GM21619 (cell line): Measurements from ENCODE around the gene C10orf95.
"Not testable (repeated sequence)": the region's sequence is repeated elsewhere in the genome, so short reads cannot be mapped to it uniquely, and the experiment has no call there.

Experiments
- ATAC-seq: cut with Tn5 transposase; IDR thresholded peaks from one replicate; pipeline ENCODE4 v1.9.1; 2021; ENCODE audit not compliant: unreplicated experiment

C10orf95 gene, protein sequence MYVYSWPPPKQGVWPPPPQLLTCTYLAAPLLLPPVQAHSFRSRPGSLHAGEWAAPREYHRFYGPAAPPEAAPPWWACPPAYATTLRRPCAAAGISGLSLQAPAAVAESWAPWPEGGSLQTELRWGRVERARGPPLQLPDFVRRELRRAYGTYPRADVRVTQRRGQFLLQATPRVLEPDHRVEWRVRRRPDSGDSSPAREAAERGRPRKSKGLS

DNA sequence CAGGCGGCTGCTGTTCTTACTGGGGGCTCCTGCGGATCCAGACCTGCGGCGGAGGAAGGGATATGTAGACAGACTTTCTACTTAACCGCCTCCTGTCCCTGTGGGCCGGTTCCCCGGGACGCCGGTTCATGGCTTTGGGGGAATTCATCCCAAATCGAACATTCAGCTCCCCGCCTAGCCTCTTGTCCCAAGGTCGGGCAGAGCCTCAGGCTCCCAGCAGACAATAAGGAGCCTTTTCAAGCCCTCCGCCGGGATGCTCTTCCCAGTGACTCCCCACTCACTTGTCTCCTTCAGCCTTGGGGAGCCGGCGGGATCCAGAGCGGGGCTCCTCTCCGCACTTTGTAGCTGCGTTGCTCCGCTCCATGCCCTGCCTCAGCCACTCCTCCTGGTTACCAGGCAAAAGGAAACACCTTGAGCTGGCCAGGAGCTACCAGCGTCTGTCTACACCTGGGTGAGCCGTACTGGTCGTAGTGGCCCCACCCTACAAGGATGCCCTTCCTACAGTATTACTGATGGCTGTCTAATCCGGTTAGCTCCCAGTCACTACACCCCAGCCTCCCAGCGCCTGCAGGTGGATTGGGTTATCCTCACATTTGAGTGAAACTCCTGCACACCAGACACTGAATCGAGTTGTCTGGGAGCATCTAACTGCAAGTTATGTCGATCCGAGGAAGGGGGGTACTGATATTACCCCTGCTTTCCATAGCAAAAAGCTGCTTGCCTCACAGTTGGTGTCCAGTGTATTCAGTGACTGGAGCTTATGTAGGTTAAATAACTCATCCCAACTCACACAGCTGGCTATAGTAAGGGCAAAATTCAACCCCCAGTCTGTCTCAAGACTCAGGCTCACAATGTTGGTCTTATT, at the start of gene C10orf95:
C10orf95 (minus strand) TSS at position 439 of the 865 bp plus-strand sequence. CDS start 450 bp downstream, outside the sequence.
- no peak for ATAC-seq

DNA sequence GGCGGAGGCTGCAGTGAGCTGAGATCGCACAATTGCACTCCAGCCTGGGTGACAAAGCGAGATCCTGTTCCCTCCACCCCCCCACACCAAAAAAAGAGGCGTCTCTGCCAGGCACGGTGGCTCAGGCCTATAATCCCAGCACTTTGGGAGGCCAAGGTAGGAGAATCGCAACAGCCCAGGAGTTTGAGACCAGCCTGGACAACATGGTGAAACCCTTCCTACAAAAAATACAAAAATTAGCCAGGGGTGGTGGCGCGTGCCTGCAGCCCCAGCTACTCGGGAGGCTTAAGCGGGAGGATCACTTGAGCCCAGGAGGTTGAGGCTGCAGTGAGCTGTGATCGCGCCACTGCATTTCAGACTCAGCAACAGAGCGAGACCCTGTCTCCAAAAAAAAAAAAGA, 49.3 kb upstream of the C10orf95 start:
- ATAC-seq = not testable (repeated sequence)

DNA sequence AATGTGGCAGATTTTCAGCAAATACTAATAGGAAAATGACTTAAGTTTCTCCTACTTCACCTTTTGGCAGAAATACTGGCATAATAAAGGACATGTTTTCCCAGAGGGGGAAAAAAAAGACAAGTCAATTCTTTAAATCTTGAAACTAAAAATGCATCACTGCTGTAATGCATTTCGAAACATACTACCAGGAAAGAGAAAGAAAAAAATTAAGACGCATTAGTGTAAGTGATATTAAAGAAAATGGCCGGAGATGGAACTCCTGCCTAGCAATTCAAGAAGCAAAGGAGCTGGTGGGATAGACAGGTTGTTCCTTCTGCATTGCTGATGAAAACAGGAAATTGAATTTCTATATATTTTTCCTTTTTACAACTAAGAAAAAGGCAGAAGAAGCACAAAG, 48.0 kb upstream of the C10orf95 start:
- ATAC-seq = no peak

DNA sequence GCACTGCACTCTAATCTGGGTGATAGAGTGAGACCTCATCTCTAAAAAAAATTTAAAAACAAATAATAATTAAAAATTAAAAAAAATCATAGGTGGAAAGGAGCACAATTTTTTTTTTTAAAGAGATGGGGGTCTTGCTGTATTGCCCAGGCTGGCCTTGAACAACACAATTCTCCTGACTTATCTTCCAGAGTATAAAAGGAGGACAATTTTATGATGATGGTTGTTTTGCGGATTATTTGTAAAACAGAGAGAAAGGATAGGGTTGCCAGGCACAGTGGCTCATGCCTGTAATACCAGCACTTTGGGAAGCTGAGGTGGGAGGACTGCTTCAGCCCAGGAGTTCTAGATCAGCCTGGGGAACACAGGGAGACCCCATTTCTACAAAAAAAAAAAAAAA, 46.2 kb upstream of the C10orf95 start:
- ATAC-seq = no peak

DNA sequence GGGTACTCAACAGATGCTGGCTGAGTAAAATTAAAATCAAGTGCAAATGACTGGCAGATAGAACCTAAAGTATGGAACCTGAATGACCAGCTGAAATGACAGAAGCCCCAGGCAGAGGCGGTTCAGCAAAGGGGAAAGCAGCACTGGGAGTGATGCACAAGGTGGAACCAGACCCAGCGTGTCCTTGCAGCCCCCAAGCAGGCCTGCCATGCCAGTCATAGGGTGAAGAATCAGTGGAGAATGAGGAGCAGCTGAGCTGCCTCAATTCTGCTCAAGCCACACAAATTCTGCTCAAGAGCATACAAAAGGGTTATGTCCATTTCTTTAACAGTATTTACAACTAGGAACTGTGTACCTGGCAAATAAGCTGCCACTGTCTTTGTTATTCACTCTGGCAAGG, 42.4 kb upstream of the C10orf95 start:
- ATAC-seq = no peak

DNA sequence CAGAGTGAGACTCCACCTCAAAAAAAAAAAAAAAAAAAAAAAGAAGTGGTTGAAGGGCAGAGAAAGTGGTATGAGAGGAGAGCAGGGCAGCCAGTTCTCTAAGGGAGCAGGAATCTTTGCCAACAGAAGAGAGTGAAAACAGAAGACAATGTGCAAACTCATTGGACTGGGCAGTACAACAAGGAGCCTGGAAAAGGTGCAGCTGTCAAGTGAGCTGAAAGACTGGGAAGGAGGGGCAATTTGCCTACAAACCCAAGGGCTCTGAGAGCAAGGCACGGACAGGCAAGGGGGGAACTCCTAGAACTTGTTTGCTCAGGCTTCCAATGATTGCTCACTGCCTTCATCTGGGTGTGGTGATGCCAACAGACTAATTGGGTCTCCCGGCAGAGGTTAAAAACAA, 41.6 kb upstream of the C10orf95 start:
- no peak for ATAC-seq

DNA sequence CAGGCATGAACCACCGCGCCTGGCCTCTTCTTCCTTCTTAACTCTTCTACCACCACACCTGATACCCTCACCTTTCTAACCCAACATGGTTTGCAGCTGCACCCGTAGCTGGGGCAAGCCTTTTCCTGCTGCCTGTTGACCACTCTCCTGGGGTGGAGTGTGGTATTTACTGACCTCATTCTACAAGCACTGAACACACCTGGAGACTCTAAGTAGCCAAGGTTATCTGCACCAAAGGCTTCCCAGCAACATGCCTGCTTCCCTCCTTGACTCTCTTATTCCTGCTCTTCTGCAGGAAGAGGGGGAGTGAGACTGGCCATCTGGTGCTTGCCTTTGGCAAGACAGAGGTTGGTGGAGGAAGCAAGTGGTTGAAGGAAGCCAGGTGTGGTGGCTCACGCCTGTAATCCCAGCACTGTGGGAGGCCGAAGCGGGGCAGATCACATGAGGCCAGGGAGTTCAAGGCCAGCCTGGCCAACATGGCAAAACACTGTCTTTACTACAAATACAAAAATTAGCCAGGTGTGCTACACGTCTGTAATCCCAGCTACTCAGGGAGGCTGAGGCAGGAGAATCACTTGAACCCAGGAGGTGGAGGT, 41.1 kb upstream of the C10orf95 start:
- no peak for ATAC-seq

DNA sequence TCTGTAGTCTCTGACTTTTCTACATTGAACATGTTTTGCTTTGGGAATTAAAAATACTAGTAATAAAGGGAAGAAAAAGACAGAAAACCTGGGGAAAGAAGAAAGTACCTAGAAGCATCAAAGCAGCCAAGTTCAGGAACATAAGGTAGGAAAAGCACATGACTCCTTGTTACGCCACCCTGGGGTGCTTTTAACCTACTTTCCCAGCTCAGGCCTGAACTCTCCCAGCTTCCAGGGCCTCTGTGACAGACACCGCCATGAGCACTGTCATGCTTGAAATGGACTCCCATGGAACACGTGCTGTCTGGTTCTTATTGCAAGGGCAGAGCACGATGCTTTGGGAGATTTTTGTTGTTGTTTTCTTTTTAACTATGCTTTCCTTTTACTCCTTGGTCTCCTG, 39.8 kb upstream of the C10orf95 start:
- no peak for ATAC-seq

DNA sequence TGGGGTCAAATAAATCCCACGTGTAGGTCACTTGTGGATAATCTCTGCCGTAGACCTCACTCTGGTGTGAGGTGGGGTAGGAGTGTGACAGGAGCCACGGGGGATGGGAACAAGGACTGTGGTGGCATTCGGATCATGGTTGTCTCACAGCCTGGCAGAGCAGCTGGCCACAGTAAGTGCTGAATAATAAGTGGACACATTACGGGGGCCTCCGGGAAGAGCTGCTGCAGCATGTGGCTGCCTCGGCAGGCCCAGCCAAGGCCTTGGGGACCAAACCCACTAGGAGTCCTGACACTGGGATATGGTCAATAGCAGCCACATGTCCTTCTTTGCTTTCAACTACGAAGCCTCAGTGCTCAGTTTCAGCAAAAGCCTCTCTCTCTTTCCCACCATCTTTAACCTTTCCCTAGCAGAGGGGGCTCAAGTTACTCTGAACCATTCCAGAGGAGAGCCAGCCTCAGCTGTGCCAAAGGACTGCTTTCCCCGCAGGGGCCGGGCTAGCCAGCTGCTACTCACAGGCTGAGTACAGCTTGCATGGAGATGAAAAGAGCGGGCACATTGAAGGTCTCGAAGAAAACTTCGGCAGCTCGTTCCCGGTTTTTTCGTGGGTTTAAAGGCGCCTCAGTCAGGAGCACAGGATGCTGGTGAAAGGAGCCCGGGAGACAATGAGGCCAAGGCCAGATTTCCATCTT, 33.9 kb upstream of the C10orf95 start:
- no peak for ATAC-seq

DNA sequence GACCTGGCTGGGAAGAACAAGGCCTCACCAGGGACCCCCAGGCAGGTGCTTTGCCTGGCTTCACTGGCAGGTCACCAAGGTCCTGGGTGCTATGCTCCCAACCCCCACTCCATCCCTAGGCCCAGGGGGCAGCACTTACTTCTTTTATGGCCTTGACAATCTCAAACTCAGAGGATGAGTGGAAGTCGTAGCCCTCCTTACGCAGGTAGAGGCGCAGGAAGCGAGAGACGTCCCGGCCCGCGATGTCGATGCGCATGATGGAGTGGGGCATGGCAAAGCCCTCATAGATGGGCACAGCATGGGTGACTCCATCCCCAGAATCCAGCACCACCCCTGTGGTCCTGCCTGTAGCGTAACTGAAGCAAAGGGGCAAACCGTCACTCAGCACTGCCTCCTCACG, 32.7 kb upstream of the C10orf95 start:
- ATAC-seq = no peak

DNA sequence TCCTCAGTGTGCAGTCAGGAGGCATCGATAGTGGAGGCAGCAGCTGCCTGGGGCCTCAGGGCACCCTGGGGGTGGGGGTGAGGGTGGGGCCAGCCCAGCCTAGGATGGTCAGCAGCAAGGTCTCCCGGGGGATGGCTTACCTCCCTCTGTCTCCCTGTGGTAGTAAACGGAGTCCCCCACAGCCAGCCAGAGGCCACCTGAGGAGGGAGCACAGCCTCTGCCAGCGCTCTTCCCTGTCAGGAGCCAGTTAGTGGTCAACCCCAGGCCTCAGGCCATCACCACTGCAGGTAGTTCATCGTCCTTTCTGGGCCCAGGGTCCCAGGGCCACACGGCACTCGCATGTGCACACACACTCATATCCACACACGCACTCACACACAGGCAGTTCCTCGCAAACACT, 29.1 kb upstream of the C10orf95 start:
- no peak for ATAC-seq

DNA sequence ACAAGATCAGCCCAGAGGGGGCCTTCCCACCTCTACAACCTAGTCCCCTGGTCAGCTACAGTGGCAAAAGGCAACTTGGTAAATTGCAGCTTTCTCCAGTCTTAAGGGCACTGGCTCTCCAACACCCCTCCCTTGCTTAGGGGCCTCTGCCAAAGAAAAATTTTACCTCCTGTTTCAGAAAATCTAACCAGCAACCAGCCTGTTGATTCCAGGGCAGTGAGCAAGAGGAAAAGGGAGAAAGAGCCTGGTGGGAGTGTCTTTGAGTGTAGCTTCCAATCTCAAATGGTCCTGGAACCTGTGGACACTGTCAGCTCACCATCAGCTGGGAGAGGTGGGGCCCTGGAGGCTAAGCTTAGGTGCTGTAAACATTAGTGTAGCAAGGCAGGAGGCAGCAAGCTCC, 28.3 kb upstream of the C10orf95 start:
- no peak for ATAC-seq

DNA sequence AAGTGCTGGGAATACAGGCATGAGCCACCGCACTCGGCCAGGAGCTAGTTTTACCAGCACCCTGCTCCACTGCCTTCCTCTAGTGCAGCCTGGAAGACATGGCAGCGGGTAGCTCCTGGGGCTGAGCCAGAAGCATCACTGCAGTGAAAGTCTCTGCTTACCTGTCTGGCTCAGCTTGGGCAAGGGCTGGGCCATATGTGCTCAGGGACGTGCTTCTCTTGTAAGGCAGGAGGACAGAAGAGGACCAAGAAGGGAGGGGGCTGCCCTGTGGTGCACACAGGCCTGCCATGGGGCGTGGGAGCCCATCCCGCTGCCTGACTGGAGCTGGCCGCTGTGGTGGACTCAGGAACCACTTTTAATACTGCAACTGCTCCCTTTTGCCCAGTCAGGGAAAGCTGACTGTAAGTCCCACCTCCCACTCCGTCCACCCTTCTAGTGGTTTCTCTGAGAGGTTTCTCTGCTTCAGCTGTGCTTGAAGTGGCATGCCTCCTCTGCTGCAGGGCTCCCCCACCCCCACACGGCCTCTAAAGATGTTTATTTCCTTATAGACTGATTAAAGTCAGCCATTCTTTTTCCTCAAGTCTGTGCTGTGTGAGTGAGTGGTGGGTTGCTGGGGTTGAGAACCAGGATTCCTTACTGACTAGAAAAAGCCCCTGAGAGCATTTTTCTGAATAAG, 25.3 kb upstream of the C10orf95 start:
- no peak for ATAC-seq

DNA sequence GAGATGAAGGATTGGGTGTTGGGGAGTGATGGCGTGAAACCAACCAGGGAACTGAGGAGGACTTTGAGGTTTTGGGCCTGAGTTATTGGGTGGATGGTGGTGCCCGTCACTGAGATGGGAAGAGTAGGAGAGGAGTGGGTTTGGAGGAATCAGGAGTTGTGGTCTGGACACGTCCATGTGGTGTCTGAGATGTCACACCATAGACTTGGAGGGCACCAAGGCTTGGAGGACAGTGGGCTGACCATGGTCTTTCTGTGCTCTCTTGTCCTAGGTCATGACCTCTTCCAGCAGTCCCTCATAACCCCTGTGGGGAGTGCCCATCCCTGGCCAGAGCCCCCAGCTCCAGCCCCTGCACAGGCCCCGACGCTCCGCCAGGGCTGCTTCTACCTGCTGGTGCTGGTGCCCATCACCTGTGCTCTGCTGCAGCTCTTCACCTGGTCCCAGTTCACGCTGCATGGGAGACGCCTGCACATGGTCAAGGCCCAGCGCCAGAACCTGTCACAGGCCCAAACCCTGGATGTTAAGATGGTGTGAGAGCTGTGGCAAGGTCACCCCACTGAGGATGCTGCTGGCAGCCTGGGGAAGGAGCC, 24.2 kb upstream of the C10orf95 start:
- no peak for ATAC-seq

DNA sequence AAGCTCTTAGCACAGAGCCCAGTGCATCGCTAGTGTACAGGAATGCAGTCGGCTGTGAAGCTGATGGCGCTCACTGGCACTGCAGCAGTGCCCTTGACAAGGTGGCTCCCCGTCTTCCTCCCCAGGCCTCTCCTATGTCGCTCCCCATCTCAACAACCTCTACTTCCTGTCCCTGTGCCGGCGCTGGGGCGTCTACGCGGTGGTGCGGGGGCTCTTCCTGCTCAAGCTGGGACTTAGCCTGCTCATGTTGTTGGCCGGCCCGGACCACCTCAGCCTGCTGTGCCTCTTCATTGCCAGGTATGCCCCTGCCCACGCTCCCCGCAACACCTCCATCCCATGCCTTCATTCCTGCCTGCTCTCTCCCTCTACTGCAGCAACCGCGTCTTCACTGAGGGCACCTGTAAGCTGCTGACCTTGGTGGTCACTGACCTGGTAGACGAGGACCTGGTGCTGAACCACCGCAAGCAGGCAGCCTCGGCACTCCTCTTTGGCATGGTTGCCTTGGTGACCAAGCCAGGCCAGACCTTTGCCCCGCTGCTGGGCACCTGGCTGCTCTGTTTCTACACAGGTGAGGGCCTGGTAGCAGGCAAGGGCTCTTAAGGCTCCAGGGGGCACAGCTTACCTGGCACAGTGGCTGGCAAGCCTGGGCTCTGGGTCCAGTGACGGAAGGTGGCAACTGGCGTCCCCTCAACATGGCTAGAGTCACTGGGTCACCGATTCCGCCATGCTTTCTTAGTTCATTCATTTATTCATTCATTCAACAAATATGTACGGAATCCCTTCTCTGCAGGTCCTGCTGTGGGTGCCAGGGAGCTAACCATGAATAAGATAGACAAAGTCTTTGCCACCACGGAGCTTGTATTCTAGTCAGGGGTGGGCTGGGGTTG, 22.3 kb upstream of the C10orf95 start:
- no peak for ATAC-seq

DNA sequence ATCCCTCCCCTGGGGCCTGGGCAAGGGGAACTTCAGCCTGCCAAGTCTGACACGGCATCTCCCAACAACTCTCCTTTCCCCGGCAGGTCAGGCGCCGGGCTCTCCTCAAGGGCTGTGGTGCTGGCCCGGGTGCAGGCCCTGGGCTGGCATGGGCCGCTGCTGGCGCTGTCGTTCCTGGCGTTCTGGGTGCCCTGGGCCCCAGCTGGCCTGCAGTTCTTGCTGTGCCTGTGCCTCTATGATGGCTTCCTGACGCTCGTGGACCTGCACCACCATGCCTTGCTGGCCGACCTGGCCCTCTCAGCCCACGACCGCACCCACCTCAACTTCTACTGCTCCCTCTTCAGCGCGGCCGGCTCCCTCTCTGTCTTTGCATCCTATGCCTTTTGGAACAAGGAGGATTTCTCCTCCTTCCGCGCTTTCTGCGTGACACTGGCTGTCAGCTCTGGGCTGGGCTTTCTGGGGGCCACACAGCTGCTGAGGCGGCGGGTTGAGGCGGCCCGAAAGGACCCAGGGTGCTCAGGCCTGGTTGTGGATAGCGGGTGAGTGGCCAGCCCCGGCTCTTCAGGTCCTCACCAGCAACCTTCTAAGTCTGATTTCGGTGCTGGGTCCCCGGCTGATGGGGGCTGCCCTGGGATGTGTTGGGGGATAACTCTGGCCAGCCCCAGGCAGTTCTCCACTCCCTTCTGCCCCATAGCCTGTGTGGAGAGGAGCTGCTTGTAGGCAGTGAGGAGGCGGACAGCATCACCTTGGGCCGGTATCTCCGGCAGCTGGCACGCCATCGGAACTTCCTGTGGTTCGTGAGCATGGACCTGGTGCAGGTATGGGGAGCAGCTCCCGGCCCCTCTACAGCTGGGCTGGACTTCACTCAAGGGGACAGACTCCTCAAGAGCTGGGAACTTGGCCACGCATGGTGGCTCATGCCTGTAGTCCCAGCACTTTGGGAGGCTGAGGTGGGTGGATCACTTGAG, 19.5 kb upstream of the C10orf95 start:
- ATAC-seq = no peak

DNA sequence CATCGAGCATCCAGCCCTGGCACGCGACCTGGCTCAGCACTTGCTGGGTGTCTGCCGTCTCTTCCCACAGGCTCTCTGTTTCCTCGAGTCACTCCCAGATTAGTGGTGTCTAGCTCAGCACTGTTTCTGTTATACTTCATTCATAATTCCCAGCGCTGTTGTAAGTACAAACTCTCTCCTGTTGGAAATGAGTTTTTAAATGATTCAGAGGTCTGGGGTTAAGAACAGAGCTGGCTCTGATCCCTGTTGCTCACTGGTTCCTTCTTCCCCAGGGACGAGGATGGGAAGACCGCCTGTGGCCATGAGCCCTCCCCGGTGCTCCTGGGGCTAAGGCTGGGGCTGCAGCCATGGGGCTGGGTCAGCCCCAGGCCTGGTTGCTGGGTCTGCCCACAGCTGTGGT, 17.3 kb upstream of the C10orf95 start:
- ATAC-seq = no peak

DNA sequence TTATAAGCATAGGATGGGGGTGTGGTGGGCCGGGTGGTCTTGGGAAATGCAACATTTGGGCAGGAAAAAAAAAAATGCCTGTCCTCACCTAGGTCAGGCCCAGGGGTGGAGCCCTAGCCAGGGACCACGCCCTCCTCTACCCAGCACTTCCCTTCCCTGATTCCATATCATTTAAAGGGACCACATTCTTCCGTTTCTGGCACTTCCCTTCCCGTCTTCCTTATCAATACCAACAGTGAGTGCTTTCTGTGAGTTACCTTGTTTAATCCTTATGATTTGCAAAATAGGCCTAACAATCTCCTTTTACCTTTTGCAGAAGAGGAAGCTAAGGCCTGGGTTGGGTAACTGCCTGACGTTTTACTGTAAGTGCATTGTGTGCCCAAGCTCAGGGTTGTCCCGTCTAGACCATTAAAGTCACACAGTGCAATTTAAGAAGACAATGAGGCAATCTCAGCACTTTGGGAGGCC, 16.7 kb upstream of the C10orf95 start:
- no peak for ATAC-seq
